Endodermal cell (in vitro differentiated cells): ENCODE measurements around the gene CALD1. TPM values are rescaled to one million over a fixed set of nuclear protein-coding genes. Genes with fewer than 3 reads are reported as not detected.

Source experiments
- DNase-seq: peaks from one replicate; pipeline ENCODE4 v3.0.0-alpha.2; 2017
- H3K27ac ChIP-seq: 2 replicates; pipeline ENCODE4 v1.5.1; 2013; ENCODE audit warnings: mild to moderate bottlenecking, low read depth, low read length, moderate library complexity
- H3K27me3 ChIP-seq: 2 replicates; pipeline ENCODE4 v1.6.1; 2013; ENCODE audit warnings: mild to moderate bottlenecking, low read length, moderate library complexity; ENCODE audit not compliant: insufficient read depth, control insufficient read depth, poor library complexity, severe bottlenecking
- H3K36me3 ChIP-seq: 2 replicates; pipeline ENCODE4 v1.7.0; 2013; ENCODE audit warnings: mild to moderate bottlenecking, low read length, moderate library complexity; ENCODE audit not compliant: control insufficient read depth, insufficient read depth
- H3K4me1 ChIP-seq: one replicate; pipeline ENCODE4 v1.7.0; 2013; ENCODE audit warnings: low read length; ENCODE audit not compliant: control insufficient read depth, insufficient read depth
- H3K4me3 ChIP-seq: 2 replicates; pipeline ENCODE4 v1.5.1; 2013; ENCODE audit warnings: mild to moderate bottlenecking, low read length, moderate library complexity
- H3K9ac ChIP-seq: 2 replicates; pipeline ENCODE4 v1.6.1; 2013; ENCODE audit warnings: mild to moderate bottlenecking, low read length, moderate library complexity; ENCODE audit not compliant: poor library complexity, severe bottlenecking; ENCODE audit errors: extremely low read depth
- H3K9me3 ChIP-seq: 2 replicates; pipeline ENCODE4 v1.6.1; 2013; ENCODE audit warnings: mild to moderate bottlenecking, low read length, moderate library complexity; ENCODE audit not compliant: control insufficient read depth
- H3K27ac Mint-ChIP-seq: 2 replicates; pipeline ENCODE4 v1.8.0; 2020; ENCODE audit warnings: mixed read lengths
- H3K27me3 Mint-ChIP-seq: 2 replicates; pipeline ENCODE4 v1.8.0; 2021; ENCODE audit warnings: mild to moderate bottlenecking, mixed read lengths; ENCODE audit not compliant: insufficient read depth
- H3K36me3 Mint-ChIP-seq: 2 replicates; pipeline ENCODE4 v1.8.0; 2020; ENCODE audit warnings: low read depth, mixed read lengths
- H3K4me1 Mint-ChIP-seq: 2 replicates; pipeline ENCODE4 v1.8.0; 2020; ENCODE audit warnings: mixed read lengths
- H3K4me3 Mint-ChIP-seq: 2 replicates; pipeline ENCODE4 v1.8.0; 2020; ENCODE audit warnings: mild to moderate bottlenecking, moderate library complexity, mixed read lengths
- H3K9me3 Mint-ChIP-seq: 2 replicates; pipeline ENCODE4 v1.8.0; 2020; ENCODE audit warnings: mild to moderate bottlenecking, mixed read lengths
- CTCF ChIP-seq: fragments of 200-600 bp; sonication (generic); conservative IDR thresholded peaks from 2 replicates; pipeline ENCODE4 v1.5.0; 2021; ENCODE audit warnings: antibody characterized with exemption, mild to moderate bottlenecking
- WGBS, 2 experiments: methylation state at CpG; one replicate each; pipeline versions ENCODE4 v1.1.5 to v1.1.7; 2013; ENCODE audit warnings: missing lambda C conversion rate in 2 of 2, mixed read lengths in 1 of 2; ENCODE audit not compliant: insufficient coverage in 1 of 2, insufficient read length in 1 of 2; 5-methylcytosine and 5-hydroxymethylcytosine counted together
- total RNA-seq, 2 donors: library from RNA; stranded (reverse); fragmentation: NEBNext Ultra II Directional in 1 of 2; extraction: Animal tissue kit (Norgen Biotek cat#: 25700) in 1 of 2; gene quantifications; 2 replicates in 1 of 2; 3 replicates in 1 of 2; pipeline ENCODE4 v1.2.1, GENCODE V29; 2021

Gene CALD1
- total RNA-seq, 2 donors from 2014 or later: 111 to 132 TPM

GRCh38 chr7:134903073-134903790 is 123.8 kb downstream of the CALD1 start:
- Mint-ChIP-seq H3K27ac (no peak overlapping the region), H3K4me1 (peaks cover 42% of the 10 kb centered on the region), H3K9me3 (no peaks in the 10 kb centered on the region), H3K4me3 (no peak overlapping the region), H3K27me3 (no peaks in the 10 kb centered on the region), H3K36me3 (peaks cover 12% of the 10 kb centered on the region)
- H3K27me3 ChIP-seq: no peaks in the 10 kb centered on the region
- H3K9me3 ChIP-seq: no peaks in the 10 kb centered on the region
- H3K4me3 ChIP-seq: no peak overlapping the region
- TF ChIP-seq CTCF: no peak
- H3K36me3 ChIP-seq: peaks cover 9% of the 10 kb centered on the region
- 94 to 100% methylated on average over 3 to 4 of the region's 5 CpGs for WGBS, 2 experiments
- H3K4me1 ChIP-seq: peaks cover 7% of the 10 kb centered on the region
- no peak overlapping the region for H3K9ac ChIP-seq
- no peak overlapping the region for H3K27ac ChIP-seq
- DNase-seq: no peak

- peaks cover 9% of the 10 kb centered on the region for H3K36me3 Mint-ChIP-seq
- no peak overlapping the region for H3K4me3 Mint-ChIP-seq
- H3K4me1 ChIP-seq: peaks cover 7% of the 10 kb centered on the region
- no peaks in the 10 kb centered on the region for H3K27me3 Mint-ChIP-seq
- TF ChIP-seq CTCF: no peak
- H3K27ac ChIP-seq: no peak overlapping the region
- H3K27ac Mint-ChIP-seq: no peak overlapping the region
- H3K9me3 ChIP-seq: no peaks in the 10 kb centered on the region
- peaks cover 9% of the 10 kb centered on the region for H3K36me3 ChIP-seq
- H3K27me3 ChIP-seq: no peaks in the 10 kb centered on the region
- peaks cover 33% of the 10 kb centered on the region for H3K4me1 Mint-ChIP-seq
- DNase-seq: no peak
- 92% methylated on average over 2 of the region's 2 CpGs; no CpG with 5 or more reads in 1 of the 2 experiments for WGBS, 2 experiments
- H3K9me3 Mint-ChIP-seq: no peaks in the 10 kb centered on the region
- no peak overlapping the region for H3K4me3 ChIP-seq
- no peak overlapping the region for H3K9ac ChIP-seq
Measured at GRCh38 chr7:134905375-134905774, 125.9 kb downstream of the CALD1 start.

GRCh38 chr7:134907000-134907399 is 127.6 kb downstream of the CALD1 start:
- no peaks in the 10 kb centered on the region for H3K9me3 Mint-ChIP-seq
- no peak overlapping the region for H3K4me3 Mint-ChIP-seq
- DNase-seq: no peak
- peaks cover 9% of the 10 kb centered on the region for H3K36me3 Mint-ChIP-seq
- Histone ChIP-seq H3K36me3 (peaks cover 9% of the 10 kb centered on the region), H3K9ac (no peak overlapping the region), H3K27me3 (no peaks in the 10 kb centered on the region), H3K27ac (no peak overlapping the region), H3K9me3 (no peaks in the 10 kb centered on the region), H3K4me1 (peaks cover 2% of the 10 kb centered on the region), H3K4me3 (no peak overlapping the region)
- TF ChIP-seq CTCF: no peak
- WGBS, 2 experiments: 97% methylated on average over 3 to 4 of the region's 4 CpGs
- no peak overlapping the region for H3K27ac Mint-ChIP-seq
- H3K4me1 Mint-ChIP-seq: peaks cover 24% of the 10 kb centered on the region
- no peaks in the 10 kb centered on the region for H3K27me3 Mint-ChIP-seq
